Muscle layer of duodenum (tissue), 2 donors: ENCODE data around the gene C3AR1.
"Not testable (repeated sequence)": the region's sequence is repeated elsewhere in the genome, so short reads cannot be mapped to it uniquely, and the experiment has no call there.

ENCODE experiments used
- H3K27ac ChIP-seq: one replicate; pipeline ENCODE4 v1.7.0; 2013; ENCODE audit warnings: mild to moderate bottlenecking, low read length
- H3K27me3 ChIP-seq: one replicate; pipeline ENCODE4 v1.7.0; 2013; ENCODE audit warnings: low read depth, mild to moderate bottlenecking, control low read depth, low read length
- H3K36me3 ChIP-seq, 2 donors: one replicate each; pipeline ENCODE4 v1.7.0; 2013; ENCODE audit warnings: low read length in 2 of 2, control low read depth in 1 of 2, mild to moderate bottlenecking in 1 of 2; ENCODE audit not compliant: insufficient read depth in 2 of 2, control insufficient read depth in 1 of 2
- H3K4me1 ChIP-seq, 2 donors: one replicate each; pipeline ENCODE4 v1.7.0; 2013; ENCODE audit warnings: low read length in 2 of 2, mild to moderate bottlenecking in 2 of 2, control low read depth in 1 of 2, moderate library complexity in 1 of 2; ENCODE audit not compliant: insufficient read depth in 2 of 2, control insufficient read depth in 1 of 2
- H3K4me3 ChIP-seq, 2 donors: one replicate each; pipeline ENCODE4 v1.7.0; 2013; ENCODE audit warnings: low read length in 2 of 2, low read depth in 1 of 2, mild to moderate bottlenecking in 1 of 2
- H3K9me3 ChIP-seq, 2 donors: one replicate each; pipeline ENCODE4 v1.7.0; 2013; ENCODE audit warnings: low read length in 2 of 2, control low read depth in 1 of 2, mild to moderate bottlenecking in 1 of 2; ENCODE audit not compliant: control insufficient read depth in 1 of 2
- donor health status: healthy.

C3AR1 gene

GRCh38 chr12:8065991-8066594 lies at the start of gene C3AR1:
TSS of gene C3AR1 (minus strand) at chr12:8066359. CDS start at chr12:8060185, 6,174 bp downstream.
- Histone ChIP-seq H3K4me3 (peak within 1 kb of the TSS in 1 of 2 donors; percentile 14), H3K4me1 (no peaks in the 10 kb centered on the region)

GRCh38 chr12:8113117-8113516 lies 47.0 kb upstream of the C3AR1 start:
- not testable (repeated sequence) for H3K36me3 ChIP-seq, H3K9me3 ChIP-seq, H3K27ac ChIP-seq, H3K4me3 ChIP-seq, H3K27me3 ChIP-seq, H3K4me1 ChIP-seq

More at GRCh38 chr12:8065991-8066594, at the start of gene C3AR1:
- H3K36me3 ChIP-seq, result no peaks in the 10 kb centered on the region
- peak within 1 kb of the TSS; percentile 67 for H3K27ac ChIP-seq
- no peaks in the 10 kb centered on the region for H3K9me3 ChIP-seq
- H3K27me3 ChIP-seq, result no peaks in the 10 kb centered on the region

- Histone ChIP-seq H3K27ac (no peak overlapping the region), H3K36me3 (peaks cover 2 to 11% of the 10 kb centered on the region in 2 donors), H3K9me3 (no peaks in the 10 kb centered on the region), H3K27me3 (no peaks in the 10 kb centered on the region), H3K4me3 (peak overlapping the region in 1 of 2 donors; percentile 22), H3K4me1 (no peaks in the 10 kb centered on the region)
Observed at GRCh38 chr12:8108808-8109398, 42.7 kb upstream of the C3AR1 start.

- Histone ChIP-seq H3K4me1 (no peaks in the 10 kb centered on the region), H3K36me3 (peaks cover 32 to 51% of the 10 kb centered on the region in 2 donors), H3K27ac (no peak overlapping the region), H3K9me3 (no peaks in the 10 kb centered on the region), H3K4me3 (no peak overlapping the region), H3K27me3 (no peaks in the 10 kb centered on the region)
Observed at GRCh38 chr12:8099235-8099634, 33.1 kb upstream of the C3AR1 start.

DNA sequence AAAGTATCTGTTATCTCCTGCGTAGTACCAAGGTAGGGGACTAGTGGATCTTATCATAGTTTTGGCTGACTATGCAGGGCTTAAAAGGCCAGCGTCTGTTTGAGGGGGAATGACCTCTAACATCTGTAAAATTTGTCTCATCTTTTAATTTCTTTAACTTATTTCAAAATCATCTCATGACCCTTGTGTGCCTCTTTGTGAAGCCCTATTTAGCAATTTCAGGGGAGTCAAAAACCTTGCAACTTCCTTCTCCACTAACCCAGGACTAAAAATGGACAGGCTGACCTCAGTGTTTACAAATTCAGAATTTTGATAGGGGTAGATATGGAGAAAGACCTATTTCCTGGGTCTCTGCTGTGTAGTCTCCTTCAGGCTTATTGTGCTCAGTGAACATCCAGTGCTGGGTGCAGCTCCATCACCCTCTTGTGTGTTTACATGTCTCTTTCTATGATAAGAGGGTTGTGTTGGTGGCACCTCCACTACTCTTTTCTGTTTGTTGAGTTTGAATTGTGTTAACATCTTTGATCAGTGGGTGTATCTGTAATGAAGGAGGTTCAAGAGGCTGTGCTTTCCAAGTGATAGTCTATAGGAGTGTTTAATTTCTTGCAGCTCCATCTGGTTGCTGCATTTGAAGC lies 30.2 kb upstream of the C3AR1 start:
- H3K4me3 ChIP-seq, result no peak overlapping the region
- H3K36me3 ChIP-seq, result peaks cover 51 to 62% of the 10 kb centered on the region in 2 donors
- no peaks in the 10 kb centered on the region for H3K4me1 ChIP-seq
- H3K27me3 ChIP-seq, result no peaks in the 10 kb centered on the region
- no peaks in the 10 kb centered on the region for H3K9me3 ChIP-seq
- no peak overlapping the region for H3K27ac ChIP-seq

- H3K4me3 ChIP-seq, result no peak overlapping the region
- no peaks in the 10 kb centered on the region for H3K27me3 ChIP-seq
- peaks cover 0 to 7% of the 10 kb centered on the region in 2 donors for H3K4me1 ChIP-seq
- H3K36me3 ChIP-seq, result peaks cover 71 to 73% of the 10 kb centered on the region in 2 donors
- no peaks in the 10 kb centered on the region for H3K9me3 ChIP-seq
- no peak overlapping the region for H3K27ac ChIP-seq
Observed at GRCh38 chr12:8093291-8093690, 27.1 kb upstream of the C3AR1 start.

DNA sequence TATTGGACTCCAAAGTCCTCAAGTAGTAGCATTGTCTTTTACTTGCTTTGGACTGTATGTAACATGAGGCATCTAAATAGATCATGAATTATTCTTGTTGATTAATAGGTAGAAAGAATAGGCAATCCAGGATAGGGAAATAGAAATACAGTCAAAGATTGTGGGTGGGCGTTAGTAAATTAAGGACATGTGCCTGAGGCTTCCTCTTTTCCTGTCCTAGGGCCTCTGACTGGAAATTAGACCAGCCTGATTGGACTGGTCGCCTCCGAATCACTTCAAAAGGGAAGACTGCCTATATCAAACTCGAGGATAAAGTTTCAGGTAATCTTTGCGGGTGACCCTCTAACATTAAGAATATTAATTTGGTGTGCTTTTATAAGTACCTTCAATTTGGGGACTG lies 23.6 kb upstream of the C3AR1 start:
- Histone ChIP-seq H3K4me3 (no peak overlapping the region), H3K4me1 (peaks cover 0 to 8% of the 10 kb centered on the region in 2 donors), H3K9me3 (no peaks in the 10 kb centered on the region), H3K27ac (no peak overlapping the region), H3K36me3 (peaks cover 44 to 47% of the 10 kb centered on the region in 2 donors), H3K27me3 (no peaks in the 10 kb centered on the region)

GRCh38 chr12:8089277-8089676 lies 23.1 kb upstream of the C3AR1 start:
- not testable (repeated sequence) for H3K27ac ChIP-seq, H3K9me3 ChIP-seq, H3K27me3 ChIP-seq, H3K4me3 ChIP-seq
- H3K4me1 ChIP-seq, result peaks cover 0 to 12% of the 10 kb centered on the region in 2 donors
- peaks cover 40 to 42% of the 10 kb centered on the region in 2 donors for H3K36me3 ChIP-seq

- H3K27me3 ChIP-seq, result no peaks in the 10 kb centered on the region
- H3K9me3 ChIP-seq, result no peaks in the 10 kb centered on the region
- H3K4me1 ChIP-seq, result peaks cover 0 to 19% of the 10 kb centered on the region in 2 donors
- H3K27ac ChIP-seq, result no peak overlapping the region
- H3K36me3 ChIP-seq, result peaks cover 39 to 41% of the 10 kb centered on the region in 2 donors
- H3K4me3 ChIP-seq, result no peak overlapping the region
Observed at GRCh38 chr12:8088574-8088973, 22.4 kb upstream of the C3AR1 start.

DNA sequence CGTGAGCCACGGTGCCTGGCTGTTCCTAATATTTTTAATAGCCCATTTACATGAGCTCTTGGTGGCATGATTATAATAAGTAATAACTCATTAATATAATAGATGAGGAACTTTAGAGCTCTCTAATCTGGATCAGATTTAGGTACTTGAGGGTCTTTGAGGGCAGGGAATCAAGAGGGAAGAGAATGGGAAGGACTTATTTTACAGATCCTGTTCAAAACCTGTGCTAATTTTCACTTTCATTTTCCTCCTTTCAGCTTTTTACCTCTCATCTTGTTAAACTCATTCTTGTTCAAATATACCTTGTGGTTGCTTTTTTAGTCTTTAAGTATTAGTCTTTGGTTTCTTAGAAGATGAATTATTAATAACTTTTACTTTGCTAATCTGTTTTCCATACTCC lies 21.5 kb upstream of the C3AR1 start:
- H3K4me1 ChIP-seq, result peaks cover 5 to 28% of the 10 kb centered on the region in 2 donors
- peaks cover 30 to 35% of the 10 kb centered on the region in 2 donors for H3K36me3 ChIP-seq
- no peaks in the 10 kb centered on the region for H3K9me3 ChIP-seq
- no peaks in the 10 kb centered on the region for H3K27me3 ChIP-seq
- H3K4me3 ChIP-seq, result no peak overlapping the region
- H3K27ac ChIP-seq, result peak overlapping the region; percentile 25

- H3K27me3 ChIP-seq, H3K27ac ChIP-seq, H3K9me3 ChIP-seq, H3K4me3 ChIP-seq, H3K36me3 ChIP-seq: not testable (repeated sequence)
- H3K4me1 ChIP-seq, result peaks cover 5 to 29% of the 10 kb centered on the region in 2 donors
Observed at GRCh38 chr12:8084351-8084750, 18.2 kb upstream of the C3AR1 start.
